NCI-H146 treated with DMSO at 0.1 percent for 48 hours (cell line): ENCODE data around the gene ACOXL.

Source experiments
- DNase-seq: peaks from one replicate; lab custom pipeline; 2025; ENCODE audit not compliant: unreplicated experiment; lab: John Stamatoyannopoulos, UW

The ACOXL gene

DNA sequence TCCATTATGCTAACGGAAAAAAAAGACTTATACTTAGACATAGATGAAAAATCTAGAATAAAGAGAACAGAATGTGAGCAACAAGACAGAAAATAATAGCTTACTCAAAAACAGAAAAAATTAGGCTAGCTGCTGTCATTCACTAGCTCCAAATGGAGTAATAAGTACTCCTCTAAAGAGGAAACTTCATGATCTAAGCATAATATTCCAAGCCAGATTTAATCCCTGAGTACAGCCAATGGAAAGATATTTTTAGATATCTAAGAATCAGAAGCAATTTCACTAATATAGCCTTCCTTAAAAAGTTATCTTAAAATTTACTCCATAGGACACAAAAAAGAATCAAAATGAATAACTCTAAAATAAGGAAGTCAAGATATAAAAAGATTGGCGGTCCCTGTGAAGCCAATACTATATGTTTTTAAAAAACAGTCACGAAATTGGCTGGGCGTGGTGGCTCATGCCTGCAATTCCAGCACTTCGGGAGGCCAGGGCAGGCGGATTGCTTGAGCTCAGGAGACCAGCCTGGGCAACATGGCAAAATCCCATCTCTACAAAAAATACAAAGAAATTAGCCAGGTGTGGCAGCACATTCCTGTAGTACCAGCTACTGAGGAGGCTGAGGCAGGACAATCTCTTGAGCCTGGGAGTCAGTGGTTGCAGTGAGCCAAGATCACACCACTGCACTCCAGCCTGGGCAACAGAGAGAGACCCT lies 265.1 kb downstream of the ACOXL start:
- DNase-seq: no peak

DNA sequence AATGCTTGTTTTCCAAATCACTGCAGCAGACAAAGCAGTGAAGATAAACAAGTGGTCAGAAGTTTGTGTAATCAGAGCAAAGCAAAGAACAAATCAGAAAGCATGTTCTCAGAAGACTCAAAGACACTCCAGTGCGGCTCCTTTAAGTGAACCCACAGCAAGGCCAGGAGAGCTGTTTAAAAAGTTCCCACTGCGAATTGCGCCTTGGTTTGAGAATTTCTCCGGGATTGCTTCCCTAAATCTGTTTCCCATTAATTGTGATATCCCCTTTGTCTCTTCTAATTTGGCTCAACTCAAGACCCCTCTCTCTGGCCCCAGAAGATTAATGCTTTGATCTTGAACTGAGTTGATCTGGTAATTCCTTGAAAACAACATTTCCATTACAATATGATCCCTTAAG lies 265.9 kb downstream of the ACOXL start:
- no peak for DNase-seq

DNA sequence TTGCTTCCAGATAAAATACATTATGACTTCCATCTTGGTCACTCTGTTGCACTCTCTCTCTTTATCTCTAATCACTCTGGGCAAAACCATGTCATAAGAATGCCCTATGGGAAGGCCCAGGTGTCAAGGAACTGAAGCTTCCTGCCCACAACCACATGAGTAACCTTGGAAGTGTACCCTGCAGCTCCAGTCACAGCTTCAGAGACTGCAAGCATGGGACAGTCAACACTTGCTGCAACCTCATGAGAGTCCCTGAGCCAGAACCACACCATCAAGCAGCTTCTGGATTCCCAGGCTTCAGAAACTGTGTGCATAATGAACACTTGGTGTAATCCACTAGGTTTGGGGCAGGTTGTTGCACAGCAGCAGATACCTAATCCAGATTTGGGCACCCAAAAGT lies 267.3 kb downstream of the ACOXL start:
- no peak for DNase-seq

- no peak for DNase-seq
These were observed 272.9 kb downstream of the ACOXL start for GRCh38 chr2:111005307-111005706.

DNA sequence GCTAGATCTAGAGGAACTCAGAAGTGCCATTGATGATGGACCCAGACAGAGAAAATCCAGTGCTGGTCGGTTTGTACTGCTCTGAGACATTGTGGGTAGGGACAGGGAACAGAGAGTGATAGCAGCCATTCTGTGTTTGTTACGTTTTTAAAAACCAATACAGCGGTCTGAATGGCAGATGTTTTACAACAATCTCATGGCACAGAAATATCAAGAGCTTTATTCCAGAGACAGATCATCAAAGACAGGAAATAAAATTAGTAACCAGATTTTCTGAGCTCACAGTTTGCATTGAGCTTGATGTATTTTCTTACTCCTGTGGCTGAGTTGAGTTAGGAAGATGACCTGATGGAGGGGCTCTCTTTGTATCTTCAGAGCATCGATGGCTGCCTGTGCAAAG lies 273.4 kb downstream of the ACOXL start:
- no peak for DNase-seq

DNA sequence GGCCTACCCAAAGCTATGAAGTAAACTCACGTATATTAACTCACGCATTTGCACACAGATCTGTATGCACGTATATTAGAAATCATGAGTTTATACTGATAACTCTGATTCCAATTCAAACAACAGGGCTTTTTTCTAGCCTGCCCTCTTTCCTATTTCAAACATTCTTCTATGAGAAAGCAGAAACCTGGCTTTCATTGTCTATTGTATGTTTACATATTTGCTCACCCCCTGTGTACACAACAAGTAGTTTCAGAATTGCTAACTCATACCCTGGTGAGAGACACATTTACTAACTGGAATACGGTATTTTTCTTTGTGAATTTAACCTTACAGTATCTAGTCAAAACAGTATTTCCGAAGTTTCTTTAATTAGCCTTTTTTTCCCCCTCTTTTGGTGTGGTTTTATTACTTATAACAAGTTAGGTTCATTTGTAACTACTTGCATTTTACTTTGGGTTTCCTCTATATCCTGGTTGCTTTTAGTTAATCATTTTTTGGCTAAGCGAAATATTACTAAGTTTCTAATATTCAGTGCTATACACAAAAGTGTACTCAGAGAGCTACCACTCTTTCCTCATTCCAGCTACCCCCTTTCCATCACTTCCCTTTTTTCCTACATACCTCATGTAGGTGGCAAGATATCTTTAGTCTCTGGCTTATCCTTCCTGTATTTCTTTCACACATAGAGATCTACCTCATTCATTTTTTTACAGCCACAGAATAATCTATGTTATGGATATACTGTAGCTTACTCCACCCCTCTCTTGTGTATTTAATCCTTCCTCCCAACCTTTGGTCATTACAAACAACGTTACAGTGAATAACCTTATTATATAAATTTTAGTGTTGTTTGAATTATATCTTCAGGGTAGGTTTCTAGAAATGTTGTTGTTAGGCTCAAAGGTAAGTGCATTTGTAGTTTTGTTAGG lies 275.6 kb downstream of the ACOXL start:
- no peak for DNase-seq

GRCh38 chr2:111011218-111011617 lies 278.8 kb downstream of the ACOXL start:
- no peak for DNase-seq

GRCh38 chr2:111015283-111015995 lies 283.1 kb downstream of the ACOXL start:
- no peak for DNase-seq

- no peak for DNase-seq
These were observed 284.8 kb downstream of the ACOXL start for GRCh38 chr2:111017034-111017622.

GRCh38 chr2:111017909-111018308 lies 285.5 kb downstream of the ACOXL start:
- DNase-seq: no peak

DNA sequence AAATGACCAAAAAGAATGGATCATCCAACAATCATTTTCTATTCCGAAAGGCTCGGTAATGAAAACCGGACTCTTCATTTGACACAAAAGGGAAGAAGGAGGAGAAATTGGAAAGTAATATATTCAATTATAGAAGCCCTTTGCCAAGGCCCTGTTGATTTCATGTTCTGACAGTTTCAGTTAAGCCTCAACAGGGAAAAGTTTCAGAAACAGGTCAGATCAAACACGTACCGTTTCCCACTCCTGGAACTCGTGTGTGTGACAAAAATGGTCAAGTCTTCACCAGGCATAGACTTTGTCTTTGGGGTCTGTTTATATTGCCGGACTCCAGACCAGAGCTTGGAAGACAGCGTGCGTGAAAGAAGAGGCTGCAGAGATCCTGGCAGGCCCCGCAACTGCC lies 287.0 kb downstream of the ACOXL start:
- DNase-seq: no peak

- DNase-seq: no peak
These were observed 290.3 kb downstream of the ACOXL start for GRCh38 chr2:111022633-111023032.

DNA sequence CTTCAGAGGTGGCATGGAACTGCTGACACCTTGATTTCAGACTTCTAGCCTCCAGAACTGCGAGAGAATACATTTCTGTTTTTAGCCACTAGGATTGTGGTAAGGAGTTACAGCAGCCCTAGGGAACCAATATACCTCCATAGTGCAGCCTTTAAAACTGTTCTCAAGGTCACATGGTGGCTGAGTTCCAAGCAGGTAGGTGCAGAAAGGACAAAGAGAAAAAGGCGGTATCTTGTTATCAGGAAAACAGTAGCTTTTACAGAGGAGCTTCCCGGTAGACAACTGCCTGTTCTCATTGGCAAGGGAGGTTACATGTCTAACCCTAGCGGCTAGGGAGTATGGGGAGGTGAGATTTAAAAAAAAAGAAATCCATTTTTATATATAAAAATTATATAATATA lies 292.1 kb downstream of the ACOXL start:
- DNase-seq: no peak

DNA sequence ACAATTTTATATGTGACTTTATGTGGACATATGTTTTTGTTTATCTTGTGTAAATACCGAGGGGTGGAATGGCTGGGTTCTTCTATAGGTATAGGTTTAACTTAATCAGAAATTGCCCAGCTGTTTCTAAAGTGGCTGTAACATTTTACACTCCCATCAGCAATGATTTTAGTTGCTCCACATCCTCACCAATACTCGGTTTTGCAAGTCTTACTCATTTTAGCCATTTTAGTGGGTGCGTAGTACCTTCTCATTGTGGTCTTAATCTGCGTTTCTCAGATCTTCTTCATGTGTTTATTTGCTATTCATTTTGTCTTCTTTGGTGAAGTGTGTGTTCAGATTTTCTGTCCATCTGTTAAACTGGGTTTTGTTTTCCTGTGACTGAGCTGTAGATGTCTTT lies 292.9 kb downstream of the ACOXL start:
- DNase-seq: no peak

DNA sequence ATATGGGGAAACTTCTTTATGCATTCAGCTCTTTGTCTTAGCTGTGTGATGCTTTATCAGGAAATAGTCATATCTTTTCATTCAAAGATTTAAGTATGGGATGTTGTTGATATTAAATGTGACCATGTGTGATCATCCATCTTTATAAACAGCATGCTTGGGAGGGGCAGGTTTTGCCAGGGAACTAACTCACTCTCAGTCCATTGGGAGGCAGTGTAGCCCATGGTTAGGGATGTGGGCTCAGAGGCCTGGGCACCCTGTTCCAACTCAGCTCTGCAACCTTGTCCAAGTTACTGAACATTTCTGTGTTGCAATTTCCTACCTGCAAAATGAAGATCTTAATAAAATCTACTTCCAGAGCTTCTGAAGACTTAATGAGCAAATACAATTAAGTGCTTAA lies 296.3 kb downstream of the ACOXL start:
- DNase-seq: no peak

DNA sequence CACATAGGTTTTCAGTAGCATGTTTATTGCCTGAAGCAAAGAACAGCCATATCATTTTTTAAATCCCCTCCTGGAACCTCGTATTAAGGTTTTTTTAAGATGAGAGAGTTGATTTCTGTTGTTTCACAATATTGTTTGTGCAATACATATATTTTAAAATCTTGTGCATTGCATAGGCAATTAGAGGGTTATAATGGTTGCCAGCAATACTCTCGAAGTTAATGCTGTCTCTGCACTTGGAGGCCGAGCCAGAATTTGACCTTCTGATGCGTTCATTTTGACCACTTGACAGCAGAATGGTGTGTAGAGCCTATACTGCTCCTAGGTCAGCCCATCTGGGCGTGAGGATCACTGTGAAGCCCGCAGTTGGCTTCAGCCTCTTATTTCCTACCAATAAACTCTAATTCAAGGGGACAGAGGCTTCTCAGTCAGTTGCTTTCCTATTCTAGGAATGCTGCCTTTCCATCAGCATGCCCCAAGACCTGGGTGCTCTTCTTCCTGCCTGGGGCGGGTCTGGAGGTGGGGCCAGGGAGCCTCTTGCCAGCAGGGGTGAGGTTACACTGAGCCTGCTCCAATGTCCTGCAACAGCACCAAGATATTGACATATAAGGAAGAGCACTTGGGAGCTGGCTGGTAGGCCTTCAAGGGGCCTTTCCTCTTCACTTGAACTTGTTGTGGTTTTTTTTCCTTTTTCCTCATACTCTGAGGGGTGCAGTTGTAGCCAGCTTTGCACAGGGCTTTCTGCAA lies 297.0 kb downstream of the ACOXL start:
- no peak for DNase-seq

DNA sequence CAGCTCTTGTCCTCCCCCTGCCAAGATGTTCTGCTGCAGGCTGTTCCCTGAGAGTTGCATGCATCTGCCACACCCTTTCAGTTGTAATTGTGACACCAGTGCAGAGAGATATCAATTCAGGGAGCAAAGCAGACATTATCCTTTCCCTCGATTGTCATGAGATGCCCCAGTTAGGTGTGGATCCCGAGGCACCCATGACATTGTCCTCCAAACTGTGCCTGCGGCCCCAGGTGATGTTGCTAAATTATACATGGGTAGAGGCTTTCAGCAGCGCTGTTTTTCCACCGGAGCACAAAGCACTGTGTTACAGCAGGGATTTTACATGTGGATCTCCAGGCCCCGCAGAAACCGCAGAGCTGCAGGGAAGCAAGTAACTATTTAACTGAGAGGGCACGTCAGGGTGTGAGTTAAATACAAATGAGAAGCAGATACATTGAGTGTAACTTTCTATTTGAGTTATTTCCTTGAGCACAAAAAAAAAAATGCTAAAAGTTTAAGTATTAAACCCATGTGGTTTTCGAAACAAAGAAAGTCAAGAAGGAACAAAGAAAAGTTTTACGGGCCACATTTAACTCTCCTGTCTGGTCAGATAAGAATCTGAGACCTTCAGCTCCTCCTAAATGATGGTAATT lies 298.0 kb downstream of the ACOXL start:
- DNase-seq: no peak

- DNase-seq: no peak
These were observed 298.6 kb downstream of the ACOXL start for GRCh38 chr2:111030945-111031344.

DNA sequence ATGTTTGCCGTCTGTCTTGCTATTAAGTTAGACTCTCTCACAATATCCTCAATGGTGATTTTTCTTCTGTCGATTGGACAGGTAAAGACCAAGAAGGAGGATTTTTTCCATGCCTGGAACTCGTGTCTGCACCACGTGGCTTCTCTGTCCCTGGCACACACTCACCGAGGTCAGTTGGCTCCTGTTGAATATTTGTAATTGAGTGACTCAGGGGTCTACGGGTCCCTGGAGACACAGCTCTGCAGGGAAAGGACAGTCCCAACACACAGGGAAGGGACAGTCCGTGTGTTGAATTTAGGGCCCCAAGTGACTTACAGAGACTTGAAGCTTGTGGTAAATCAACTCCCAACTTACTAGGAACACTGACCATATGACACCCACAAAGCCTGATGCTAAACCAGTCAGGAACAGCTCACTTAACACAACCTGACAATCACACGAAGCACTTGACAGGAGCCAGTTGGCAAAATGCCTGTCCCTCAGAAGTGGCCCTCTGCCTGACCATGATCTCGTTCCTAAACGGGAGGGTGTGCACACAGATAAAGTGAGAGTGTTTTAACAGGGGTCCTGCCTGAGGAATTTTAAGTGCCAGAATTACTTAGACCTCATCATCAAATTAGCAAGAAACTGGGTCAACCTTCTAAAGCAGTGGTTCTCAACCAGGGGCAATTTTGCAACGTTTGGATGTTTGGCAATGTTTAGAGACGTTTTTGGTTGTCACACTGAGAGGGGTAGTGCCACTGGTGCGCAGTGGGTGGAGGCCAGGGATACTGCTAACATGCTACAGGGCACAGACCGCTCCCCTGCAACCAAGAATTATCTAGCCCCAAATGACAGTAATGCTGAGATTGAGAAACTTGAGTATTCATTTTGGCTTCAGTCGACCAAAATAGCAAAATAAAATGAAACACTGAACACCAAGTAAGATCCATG lies 299.4 kb downstream of the ACOXL start:
- DNase-seq: no peak
